DMS 273 (cell line): ENCODE measurements around the gene WDR64.
A peak's percentile ranks its signal among the peaks of the same experiment; 100 is the strongest.

Experiments
- DNase-seq: peaks from one replicate; lab custom pipeline; 2025; ENCODE audit not compliant: unreplicated experiment; lab: John Stamatoyannopoulos, UW

The WDR64 gene

GRCh38 chr1:241652012-241652411 lies at the start of gene WDR64:
TSS of gene WDR64 (plus strand) at chr1:241652281. CDS start at chr1:241652485, 204 bp downstream.
- DNase-seq: no peak

- DNase-seq: no peak
Observed at GRCh38 chr1:241603731-241604245, 48.3 kb upstream of the WDR64 start.

- DNase-seq: peak; percentile 21
Observed at GRCh38 chr1:241605146-241605805, 46.8 kb upstream of the WDR64 start.

- DNase-seq: no peak
Observed at GRCh38 chr1:241606544-241606943, 45.5 kb upstream of the WDR64 start.

GRCh38 chr1:241607497-241607896 lies 44.6 kb upstream of the WDR64 start:
- no peak for DNase-seq

- no peak for DNase-seq
Observed at GRCh38 chr1:241608379-241609033, 43.6 kb upstream of the WDR64 start.

DNA sequence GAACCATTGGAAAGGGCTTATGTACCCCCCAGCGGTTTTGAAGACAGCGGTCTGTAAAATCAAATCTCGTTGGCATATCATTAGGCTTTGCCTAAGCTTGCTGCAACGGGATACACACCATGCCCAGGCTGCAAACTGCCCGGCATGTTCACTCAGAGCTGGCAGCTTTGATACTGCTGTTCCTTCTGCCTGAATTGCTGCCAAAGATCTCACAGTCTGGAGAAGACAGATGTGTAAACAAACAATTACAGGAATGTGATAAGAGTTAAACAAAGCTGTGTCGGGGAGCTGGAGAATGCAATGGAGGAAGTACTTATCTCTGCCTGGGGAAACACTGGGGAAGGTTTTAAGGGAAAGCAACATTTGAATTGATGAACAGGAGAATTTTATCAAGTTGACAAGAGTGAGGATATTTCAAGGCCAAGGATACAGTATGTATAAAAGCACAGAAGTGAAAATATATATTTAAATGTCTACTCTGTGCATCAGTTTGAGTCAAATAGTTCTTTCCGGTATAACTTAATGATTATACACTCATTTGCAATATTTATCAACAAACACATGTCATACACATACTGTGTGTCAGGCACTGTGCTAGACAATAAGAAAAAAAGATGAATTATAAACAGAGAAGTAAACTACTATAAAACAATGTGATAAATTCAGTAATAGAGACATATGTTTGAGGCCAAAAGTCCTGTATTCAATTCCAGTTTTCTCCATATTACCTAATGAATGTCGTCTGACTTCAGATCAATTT lies 41.8 kb upstream of the WDR64 start:
- peak; percentile 91 for DNase-seq

- peak; percentile 83 for DNase-seq
Observed at GRCh38 chr1:241611063-241611462, 41.0 kb upstream of the WDR64 start.

GRCh38 chr1:241611736-241612135 lies 40.3 kb upstream of the WDR64 start:
- DNase-seq: no peak

- no peak for DNase-seq
Observed at GRCh38 chr1:241612533-241613477, 39.3 kb upstream of the WDR64 start.

GRCh38 chr1:241614144-241614543 lies 37.9 kb upstream of the WDR64 start:
- no peak for DNase-seq

DNA sequence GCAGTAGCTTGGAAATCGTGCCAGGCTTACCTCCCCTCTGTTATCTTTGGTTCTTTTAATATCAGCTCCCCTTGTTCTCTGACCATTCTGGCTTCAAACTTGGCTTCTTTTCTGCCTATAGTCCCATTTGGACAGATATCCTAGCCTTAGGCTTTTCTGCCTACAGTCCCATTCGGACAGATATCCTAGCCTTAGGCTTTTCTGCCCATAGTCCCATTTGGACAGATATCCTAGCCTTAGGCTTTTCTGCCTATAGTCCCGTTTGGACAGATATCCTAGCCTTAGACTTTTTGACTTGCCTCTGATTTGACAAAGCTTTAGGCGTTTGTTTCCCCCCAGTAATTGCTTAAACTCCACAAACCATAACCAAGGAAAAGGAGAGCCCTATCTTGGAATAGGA lies 37.5 kb upstream of the WDR64 start:
- DNase-seq: no peak

DNA sequence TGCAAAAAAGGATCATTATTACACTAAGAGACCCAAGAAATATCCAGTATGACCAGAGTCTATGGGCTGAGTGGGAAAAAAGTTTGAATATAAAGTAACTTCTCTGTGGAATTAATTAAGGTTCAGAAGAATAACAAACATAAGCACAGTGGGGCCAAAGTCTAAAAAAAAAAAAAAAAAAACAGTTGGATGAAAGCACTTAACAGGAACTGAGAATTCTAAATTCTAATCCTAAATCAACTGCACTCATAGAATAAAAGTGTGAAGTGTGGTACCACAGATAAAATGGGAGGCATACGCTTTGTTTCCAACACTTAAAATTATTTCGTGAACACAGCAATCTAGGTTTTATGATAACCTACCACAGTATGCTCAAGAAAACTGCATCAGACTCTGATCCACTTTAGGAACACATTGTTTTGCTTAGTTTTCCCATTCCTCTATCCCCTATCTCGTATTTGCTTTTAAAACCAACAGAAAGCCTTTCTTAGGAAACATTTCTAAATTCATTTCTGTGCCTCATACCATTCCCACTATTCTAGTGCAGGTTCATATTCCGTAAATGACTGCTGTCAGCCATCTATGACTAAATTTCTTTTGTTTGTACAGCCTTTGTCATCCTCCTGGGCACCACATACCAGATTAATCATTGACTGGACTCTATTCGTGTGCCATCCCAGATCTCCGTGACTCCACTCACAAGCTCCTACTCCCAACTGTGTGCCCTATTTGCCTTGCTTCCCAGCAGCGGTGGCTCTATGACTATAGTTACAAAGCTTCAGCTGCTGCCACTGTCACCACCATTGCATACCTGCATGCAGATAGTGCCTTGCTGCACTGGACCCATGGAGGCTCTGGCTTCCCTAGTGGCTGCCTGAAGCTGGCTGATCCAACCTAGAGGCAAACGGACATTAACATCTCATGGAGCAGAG lies 36.8 kb upstream of the WDR64 start:
- no peak for DNase-seq

DNA sequence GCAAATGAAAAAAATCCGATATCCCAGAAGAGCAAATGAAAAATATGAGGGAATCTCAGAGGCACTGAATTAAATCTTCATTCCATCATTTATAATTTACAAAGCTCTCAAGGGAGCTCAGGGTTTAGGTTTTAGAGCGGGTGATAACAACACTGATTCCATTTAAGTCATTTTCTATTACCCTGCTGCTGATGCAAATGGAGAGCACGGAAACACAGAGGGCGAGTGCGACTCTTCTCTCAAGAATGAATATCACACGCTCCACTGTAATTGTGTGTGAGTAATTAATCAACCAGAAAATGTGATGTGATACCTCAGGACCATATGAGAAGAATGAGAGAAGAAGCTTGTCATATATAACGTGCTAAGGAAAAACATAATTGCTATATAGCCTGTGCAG lies 34.7 kb upstream of the WDR64 start:
- no peak for DNase-seq

- no peak for DNase-seq
Observed at GRCh38 chr1:241622669-241623068, 29.4 kb upstream of the WDR64 start.

GRCh38 chr1:241624935-241625334 lies 27.1 kb upstream of the WDR64 start:
- DNase-seq: no peak

GRCh38 chr1:241627453-241628259 lies 24.4 kb upstream of the WDR64 start:
- peak; percentile 66 for DNase-seq

DNA sequence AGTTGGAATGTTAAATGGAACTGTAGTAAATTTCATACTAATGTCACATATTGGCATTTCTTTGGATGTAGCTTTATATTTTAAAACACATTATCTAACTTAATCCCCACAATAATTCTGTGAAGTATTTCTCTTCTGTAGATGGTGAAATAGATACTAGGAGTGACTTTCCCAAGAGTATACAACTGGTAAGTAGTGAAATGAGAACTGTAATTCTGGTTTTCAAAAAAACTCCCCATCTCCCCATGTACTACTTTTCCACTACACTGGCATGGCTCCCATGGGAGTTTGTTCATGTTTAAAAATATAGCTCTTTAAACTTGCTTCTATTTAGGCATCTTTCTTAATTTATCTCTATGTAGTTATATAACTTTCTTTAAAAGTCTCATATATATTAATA lies 22.1 kb upstream of the WDR64 start:
- DNase-seq: no peak

DNA sequence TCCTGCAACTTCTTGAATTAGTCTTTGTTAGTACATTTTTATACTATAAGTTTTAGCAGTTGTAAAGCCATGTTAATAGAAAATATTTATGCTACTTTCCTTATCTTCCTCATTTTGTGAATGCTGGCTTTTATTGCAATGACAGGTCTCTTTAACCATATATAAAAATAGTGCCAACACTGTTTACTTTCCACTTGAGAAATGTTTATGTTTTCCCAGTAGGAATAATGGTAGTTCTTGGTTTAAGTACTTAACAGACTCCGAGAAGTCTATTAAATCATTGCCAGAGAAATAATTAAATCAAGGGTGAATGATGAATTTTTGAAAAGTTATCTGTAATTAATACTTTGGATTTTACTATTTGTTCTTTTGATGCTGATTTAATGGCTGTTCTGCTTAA lies 21.6 kb upstream of the WDR64 start:
- DNase-seq: no peak
